HEK293 (cell line): ENCODE results near the gene DOCK4.

ENCODE experiments used
- CTCF ChIA-PET: fragments of 350-600 bp; formaldehyde crosslinking; extraction: SDS; loops from one replicate; lab custom pipeline; 2021; ENCODE audit warnings: antibody characterized with exemption; lab: Yijun Ruan, JAX
- POLR2A ChIA-PET: fragments of 300-600 bp; formaldehyde crosslinking; extraction: SDS; loops from one replicate; lab custom pipeline; 2020; ENCODE audit warnings: antibody characterized with exemption, inconsistent platforms; lab: Yijun Ruan, JAX
- H3K27ac ChIP-seq: fragments of 200-500 bp; sonication (Bioruptor generic); 2 replicates; pipeline ENCODE4 v1.5.1; 2014; ENCODE audit warnings: low read depth, low read length, control low read depth, inconsistent platforms; ENCODE audit errors: extremely low read depth
- H3K36me3 ChIP-seq, 2 experiments: fragments of 200-500 bp in 1 of 2; sonication (Bioruptor generic) in 1 of 2; 1 replicate in 1 of 2; 2 replicates in 1 of 2; pipeline ENCODE4 v1.5.1; 2014 to 2017; ENCODE audit warnings: inconsistent platforms in 2 of 2, low read length in 2 of 2; ENCODE audit not compliant: control insufficient read depth in 2 of 2, insufficient read depth in 1 of 2
- H3K4me1 ChIP-seq: fragments of 200-500 bp; sonication (Bioruptor generic); 2 replicates; pipeline ENCODE4 v1.5.1; 2014; ENCODE audit warnings: mild to moderate bottlenecking, low read length, inconsistent platforms; ENCODE audit not compliant: control insufficient read depth, insufficient read depth
- H3K4me3 ChIP-seq: 2 replicates; pipeline ENCODE4 v1.5.1; 2011; ENCODE audit warnings: low read depth, mild to moderate bottlenecking, control low read depth, low read length, moderate library complexity
- H3K9me3 ChIP-seq: fragments of 200-500 bp; sonication (Bioruptor generic); 2 replicates; pipeline ENCODE4 v1.5.1; 2014; ENCODE audit warnings: low read depth, low read length, inconsistent platforms; ENCODE audit not compliant: control insufficient read depth, insufficient read depth
- AEBP2 ChIP-seq: fragments of 450-650 bp; formaldehyde crosslinking; IDR thresholded peaks from 2 replicates; pipeline ENCODE4 v1.5.1; 2016; ENCODE audit warnings: missing biosample characterization, missing genetic modification characterization, borderline replicate concordance
- KLF9 ChIP-seq: fragments of 450-650 bp; formaldehyde crosslinking; IDR thresholded peaks from 2 replicates; pipeline ENCODE4 v1.5.1; 2016; ENCODE audit warnings: missing biosample characterization, missing genetic modification characterization, low read depth
- REPIN1 ChIP-seq: fragments of 450-650 bp; formaldehyde crosslinking; IDR thresholded peaks from 2 replicates; pipeline ENCODE4 v1.5.1; 2017; ENCODE audit warnings: missing biosample characterization, missing genetic modification characterization, low read depth
- ZNF112 ChIP-seq: fragments of 450-650 bp; formaldehyde crosslinking; IDR thresholded peaks from 2 replicates; pipeline ENCODE4 v1.5.0; 2017; ENCODE audit warnings: missing biosample characterization, missing genetic modification characterization
- ZNF214 ChIP-seq: fragments of 450-650 bp; formaldehyde crosslinking; IDR thresholded peaks from 2 replicates; pipeline ENCODE4 v1.5.1; 2017; ENCODE audit warnings: missing biosample characterization, mild to moderate bottlenecking, missing genetic modification characterization, borderline replicate concordance
- ZNF239 ChIP-seq: fragments of 450-650 bp; formaldehyde crosslinking; IDR thresholded peaks from 2 replicates; pipeline ENCODE4 v1.5.1; 2016; ENCODE audit warnings: missing biosample characterization, missing genetic modification characterization
- ZNF26 ChIP-seq: fragments of 450-650 bp; formaldehyde crosslinking; IDR thresholded peaks from 2 replicates; pipeline ENCODE4 v1.5.1; 2016; ENCODE audit warnings: missing biosample characterization, missing genetic modification characterization
- ZNF302 ChIP-seq: fragments of 450-650 bp; formaldehyde crosslinking; IDR thresholded peaks from 2 replicates; pipeline ENCODE4 v1.5.1; 2016; ENCODE audit warnings: missing biosample characterization, missing genetic modification characterization, low read depth
- ZNF324 ChIP-seq: fragments of 450-650 bp; formaldehyde crosslinking; IDR thresholded peaks from 2 replicates; pipeline ENCODE4 v1.5.1; 2016; ENCODE audit warnings: missing biosample characterization, missing genetic modification characterization
- ZNF488 ChIP-seq: fragments of 450-650 bp; formaldehyde crosslinking; IDR thresholded peaks from 2 replicates; pipeline ENCODE4 v1.5.1; 2016; ENCODE audit warnings: missing biosample characterization, missing genetic modification characterization
- ZNF513 ChIP-seq: fragments of 450-650 bp; IDR thresholded peaks from 2 replicates; pipeline ENCODE4 v1.5.1; 2018; ENCODE audit warnings: missing biosample characterization, missing genetic modification characterization
- ZNF521 ChIP-seq: fragments of 450-650 bp; formaldehyde crosslinking; IDR thresholded peaks from 2 replicates; pipeline ENCODE4 v1.5.1; 2017; ENCODE audit warnings: missing biosample characterization, mild to moderate bottlenecking, missing genetic modification characterization
- ZNF558 ChIP-seq: fragments of 450-650 bp; formaldehyde crosslinking; IDR thresholded peaks from 2 replicates; pipeline ENCODE4 v1.5.1; 2016; ENCODE audit warnings: missing biosample characterization, missing genetic modification characterization
- ZNF623 ChIP-seq: fragments of 450-650 bp; formaldehyde crosslinking; IDR thresholded peaks from 2 replicates; pipeline ENCODE4 v1.5.1; 2016; ENCODE audit warnings: missing biosample characterization, missing genetic modification characterization
- ZNF664 ChIP-seq: fragments of 450-650 bp; formaldehyde crosslinking; IDR thresholded peaks from 2 replicates; pipeline ENCODE4 v1.5.1; 2016; ENCODE audit warnings: missing biosample characterization, missing genetic modification characterization
- ZNF776 ChIP-seq: fragments of 450-650 bp; formaldehyde crosslinking; IDR thresholded peaks from 2 replicates; pipeline ENCODE4 v1.5.0; 2017; ENCODE audit warnings: missing biosample characterization, missing genetic modification characterization, borderline replicate concordance
- ZSCAN23 ChIP-seq: fragments of 450-650 bp; formaldehyde crosslinking; IDR thresholded peaks from 2 replicates; pipeline ENCODE4 v1.5.1; 2016; ENCODE audit warnings: missing biosample characterization, missing genetic modification characterization

The DOCK4 gene

GRCh38 chr7:112049555-112050249 is 156.5 kb downstream of the DOCK4 start:
- POLR2A ChIA-PET, result no interaction called here
- H3K36me3 ChIP-seq, result no peaks in the 10 kb centered on the region
- H3K9me3 ChIP-seq, result peaks cover 3% of the 10 kb centered on the region; the same call in 1 of the 2 replicates
- no peaks in the 10 kb centered on the region for H3K4me1 ChIP-seq
- TF ChIP-seq ZNF26 (tag by site-specific recombination), result no peak
- no peak for TF ChIP-seq REPIN1 (tag by site-specific recombination)
- TF ChIP-seq ZNF302 (tag by site-specific recombination), result no peak
- TF ChIP-seq ZNF513, result no peak
- TF ChIP-seq ZNF112 (tag by site-specific recombination), result no peak
- TF ChIP-seq ZNF776 (tag by site-specific recombination), result no peak
- no peak for TF ChIP-seq ZNF558 (tag by site-specific recombination)
- no peak for TF ChIP-seq ZNF664
- no peak for TF ChIP-seq ZNF214 (tag by site-specific recombination)
- no peak for TF ChIP-seq ZNF239
- no peak for TF ChIP-seq ZSCAN23
- TF ChIP-seq ZNF623 (tag by site-specific recombination), result no peak
- TF ChIP-seq, all 188 proteins: peak for 0
- Histone ChIP-seq H3K4me3 (no peak overlapping the region), H3K27ac (no peak overlapping the region)
- CTCF ChIA-PET, result interaction anchor here (0.7 kb wide), 1 partner anchor 386 kb away, joined by 4 read pairs; no protein-coding TSS in a partner anchor

- peaks cover 3% of the 10 kb centered on the region; the same call in 1 of the 2 replicates for H3K9me3 ChIP-seq
- TF ChIP-seq KLF9 (tag by site-specific recombination), result no peak
- no peak for TF ChIP-seq ZNF521 (tag by site-specific recombination)
- TF ChIP-seq ZNF302 (tag by site-specific recombination), result no peak
- TF ChIP-seq ZNF488, result no peak
- TF ChIP-seq AEBP2, result no peak
- no peak for TF ChIP-seq ZNF324 (tag by site-specific recombination)
- TF ChIP-seq ZNF776 (tag by site-specific recombination), result no peak
- H3K4me1 ChIP-seq, result no peaks in the 10 kb centered on the region
- no peaks in the 10 kb centered on the region for H3K36me3 ChIP-seq
- ChIA-PET CTCF (no interaction called here), POLR2A (no interaction called here)
- no peak overlapping the region for H3K4me3 ChIP-seq
- no peak overlapping the region for H3K27ac ChIP-seq
Observed at GRCh38 chr7:112047421-112047820, 158.8 kb downstream of the DOCK4 start.
